ENCODE measurements around the gene CLIP2. TPM values are rescaled to one million over a fixed set of nuclear protein-coding genes. Genes with fewer than 3 reads are reported as not detected.

The CLIP2 gene
- total and polyA plus RNA-seq, 2 of the 4 experiments (the other 2 are of a cell fraction), result 18.1 to 20.7 TPM

- peak overlapping the region; percentile 65 for H2BK5ac ChIP-seq (ENCODE audit: low read depth, low read length, poor library complexity, severe bottlenecking)
- H3K9me1 ChIP-seq (ENCODE audit: insufficient read depth, low read length), result peaks cover 12% of the 10 kb centered on the region
- peaks cover 53% of the 10 kb centered on the region for H3K36me3 ChIP-seq (ENCODE audit: control insufficient read depth, insufficient read depth, low read length)
- H3K14ac ChIP-seq (replicated peaks; ENCODE audit: low read depth, low read length), result peak overlapping the region; percentile 85
- no peaks in the 10 kb centered on the region for H3K27me3 ChIP-seq (ENCODE audit: control insufficient read depth, insufficient read depth, low read length)
- intact Hi-C loops (cut with micrococcal nuclease) (no loop called here), dilution Hi-C loops (cut with HindIII; ENCODE audit: low sequenced_read_pairs, unreplicated experiment) (no loop called here), in situ Hi-C loops (cut with MboI; ENCODE audit: low sequenced_read_pairs) (loop anchor here (25.0 kb wide), 1 partner anchor 118 kb away; no protein-coding TSS in a partner anchor)
- no TSS peak for BruUV-seq (replicated peaks)
- H3K9me3 ChIP-seq (ENCODE audit: control insufficient read depth, insufficient read depth, low read length), result peaks cover 8% of the 10 kb centered on the region
- H3K4me3 ChIP-seq (ENCODE audit: insufficient read depth, low read depth, low read length), result no peak overlapping the region
- peak overlapping the region; percentile 95 for H3K4ac ChIP-seq (ENCODE audit: low read depth, low read length)
- DNase-seq (peak; percentile 88), ATAC-seq (ENCODE audit: low read depth) (peak; percentile 87)
- peak overlapping the region; percentile 71 for H2AFZ ChIP-seq (replicated peaks; ENCODE audit: low read length, poor library complexity)
- no peak overlapping the region for H3K9ac ChIP-seq (ENCODE audit: low read depth, low read length)
- H3K23ac ChIP-seq (ENCODE audit: low read depth, low read length), result peak overlapping the region; percentile 73
- H2BK20ac ChIP-seq (ENCODE audit: low read depth, low read length), result peak overlapping the region; percentile 2; the same call in 1 of the 2 replicates
- peak overlapping the region; percentile 59 for H4K91ac ChIP-seq (ENCODE audit: insufficient read depth, low read depth, low read length)
- H3K56ac ChIP-seq (ENCODE audit: extremely low read depth, insufficient read depth, low read length), result no peak overlapping the region
- H2AK5ac ChIP-seq (ENCODE audit: low read depth, low read length), result peak overlapping the region; percentile 90
- peaks cover 4% of the 10 kb centered on the region for H3K4me1 ChIP-seq (ENCODE audit: control insufficient read depth, insufficient read depth, low read length)
- 0 out of 2 replicates have a peak overlapping the region, but pooled peaks have one; percentile 42 for H3K18ac ChIP-seq (ENCODE audit: low read depth, low read length)
- H2BK120ac ChIP-seq (ENCODE audit: low read depth, low read length), result peak overlapping the region; percentile 73; the same call in 1 of the 2 replicates
- peak overlapping the region; percentile 6; the same call in 1 of the 2 replicates for H3K27ac ChIP-seq (ENCODE audit: insufficient read depth, low read length)
- H3K79me1 ChIP-seq (ENCODE audit: low read depth in 1 of 2, low read length in 2 of 2), result peaks cover 15 to 62% of the 10 kb centered on the region in 2 experiments
- H4K5ac ChIP-seq (ENCODE audit: low read depth, low read length), result no peak overlapping the region
- TF ChIP-seq RCOR1 (IDR thresholded peaks at IDR 0.05; ENCODE audit: insufficient replicate concordance, low read length) (no peak), FOS (IDR thresholded peaks at IDR 0.05; ENCODE audit: low read depth, low read length) (peak; percentile 57)
- peaks cover 35% of the 10 kb centered on the region; the same call in 1 of the 2 replicates for H4K20me1 ChIP-seq (ENCODE audit: insufficient read depth, low read length)
- WGBS, 2 experiments (ENCODE audit: extremely low coverage in 2 of 2, insufficient read length in 1 of 2), result 63% methylated on average over 2 of the region's 4 CpGs; no CpG with 5 or more reads in 1 of the 2 experiments
- POLR2A ChIA-PET (ENCODE audit: unreplicated experiment), result no interaction called here
- peak overlapping the region; percentile 50 for H2AK9ac ChIP-seq (replicated peaks; ENCODE audit: low read depth, low read length, poor library complexity)
- CTCF ChIA-PET, result no interaction called here
- peak overlapping the region in 1 of 2 experiments; percentile 86; a peak in 2 of 4 replicates for H4K8ac ChIP-seq (ENCODE audit: low read depth in 2 of 2, low read length in 2 of 2)
- no peak overlapping the region for H3K4me2 ChIP-seq (ENCODE audit: low read depth, low read length)
- peak overlapping the region; percentile 53; the same call in 1 of the 3 replicates for H2BK15ac ChIP-seq (ENCODE audit: low read depth, low read length)
Observed at GRCh38 chr7:74355091-74355490, 65.9 kb downstream of the CLIP2 start.
